H1 (cell line): ENCODE data around the gene GSG1L. TPM values are rescaled to one million over a fixed set of nuclear protein-coding genes. Genes with fewer than 3 reads are reported as not detected.

Experiments used
- CHD7 ChIP-seq: fragments of 300-600 bp; sonication (generic); IDR thresholded peaks from 2 replicates; pipeline ENCODE4 v1.7.1; 2012; ENCODE audit warnings: low read length, moderate library complexity, mild to moderate bottlenecking, inconsistent platforms; ENCODE audit not compliant: insufficient replicate concordance
- JUND ChIP-seq: IDR thresholded peaks from 2 replicates; pipeline ENCODE4 v1.6.1; 2011; ENCODE audit warnings: mild to moderate bottlenecking, improper control_type of control experiment, low read length
- polyA plus RNA-seq, 7 experiments: library from polyadenylated mRNA; depleted of rRNA in 3 of 7; stranded (reverse) in 5 of 7; unstranded in 2 of 7; fragments of >200 nt in 5 of 7; fragments of 200-250 nt in 2 of 7; gene quantifications; 1 replicate in 5 of 7; 2 replicates in 1 of 7; 4 replicates in 1 of 7; pipeline versions ENCODE4 v1.2.1 to v1.2.3, GENCODE V29; 2011 to 2013; ENCODE audit warnings: missing spikeins in 2 of 7, mixed read lengths in 2 of 7
- total RNA-seq: library from RNA; stranded (reverse); fragmentation: NEBNext Ultra II Directional; extraction: Animal tissue kit (Norgen Biotek cat#: 25700); gene quantifications from 2 replicates; pipeline ENCODE4 v1.2.1, GENCODE V29; 2021

GSG1L gene
- total and polyA plus RNA-seq, 2 of the 8 experiments (the other 6 are each of a cell fraction or from before 2014, with no cell fraction given): 0.71 to 1.1 TPM

GRCh38 chr16:27943766-27944165 is 119.7 kb downstream of the GSG1L start (continued):
- TF ChIP-seq CHD7: no peak
- TF ChIP-seq JUND: no peak
